ENCODE data around the gene CSAD. TPM values are rescaled to one million over a fixed set of nuclear protein-coding genes. Genes with fewer than 3 reads are reported as not detected.

CSAD gene
- total RNA-seq, 1 experiment from 2014 or later = 33.1 TPM

DNA sequence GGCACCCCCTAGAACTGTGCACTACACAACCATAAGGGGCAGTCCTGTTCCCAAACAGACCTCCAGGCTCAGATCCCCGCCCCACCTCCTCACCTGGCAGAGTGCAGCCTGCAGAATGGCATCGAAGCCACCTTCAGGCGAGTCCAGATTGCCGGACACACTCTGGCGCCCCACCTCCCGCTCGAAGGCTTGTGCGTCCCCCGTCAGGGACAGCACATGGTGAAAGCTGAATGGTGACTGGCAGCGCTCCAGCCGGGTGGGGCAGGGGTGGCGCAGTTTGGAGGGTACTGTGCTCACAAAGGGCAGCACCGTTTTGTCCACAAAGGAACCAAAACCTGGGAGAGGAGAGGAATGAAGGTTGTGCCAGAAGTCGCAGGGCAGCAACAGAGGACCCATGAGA is 15.8 kb upstream of the CSAD start:
- DNase-seq = peak in 1 of 2 experiments; percentile 45
- Histone ChIP-seq H3K4me1 (replicated peaks; ENCODE audit: insufficient read depth) (peaks cover 10% of the 10 kb centered on the region), H3K36me3 (ENCODE audit: low read depth) (no peaks in the 10 kb centered on the region), H3K27ac (no peak overlapping the region), H3K9me3 (ENCODE audit: insufficient read depth, low read depth) (no peaks in the 10 kb centered on the region), H3K4me2 (no peak overlapping the region), H3F3A (ENCODE audit: insufficient read depth, low read depth) (peaks cover 5% of the 10 kb centered on the region; the same call in 1 of the 2 replicates), H4K20me1 (ENCODE audit: insufficient read depth) (no peaks in the 10 kb centered on the region), H2AFZ (no peak overlapping the region), H3K27me3 (ENCODE audit: insufficient read depth, low read depth) (no peaks in the 10 kb centered on the region), H3K9me2 (ENCODE audit: insufficient read depth) (no peaks in the 10 kb centered on the region), H3K79me2 (ENCODE audit: low read depth) (no peaks in the 10 kb centered on the region), H3K4me3 (no peak overlapping the region)
- TF ChIP-seq, protein P1, sequence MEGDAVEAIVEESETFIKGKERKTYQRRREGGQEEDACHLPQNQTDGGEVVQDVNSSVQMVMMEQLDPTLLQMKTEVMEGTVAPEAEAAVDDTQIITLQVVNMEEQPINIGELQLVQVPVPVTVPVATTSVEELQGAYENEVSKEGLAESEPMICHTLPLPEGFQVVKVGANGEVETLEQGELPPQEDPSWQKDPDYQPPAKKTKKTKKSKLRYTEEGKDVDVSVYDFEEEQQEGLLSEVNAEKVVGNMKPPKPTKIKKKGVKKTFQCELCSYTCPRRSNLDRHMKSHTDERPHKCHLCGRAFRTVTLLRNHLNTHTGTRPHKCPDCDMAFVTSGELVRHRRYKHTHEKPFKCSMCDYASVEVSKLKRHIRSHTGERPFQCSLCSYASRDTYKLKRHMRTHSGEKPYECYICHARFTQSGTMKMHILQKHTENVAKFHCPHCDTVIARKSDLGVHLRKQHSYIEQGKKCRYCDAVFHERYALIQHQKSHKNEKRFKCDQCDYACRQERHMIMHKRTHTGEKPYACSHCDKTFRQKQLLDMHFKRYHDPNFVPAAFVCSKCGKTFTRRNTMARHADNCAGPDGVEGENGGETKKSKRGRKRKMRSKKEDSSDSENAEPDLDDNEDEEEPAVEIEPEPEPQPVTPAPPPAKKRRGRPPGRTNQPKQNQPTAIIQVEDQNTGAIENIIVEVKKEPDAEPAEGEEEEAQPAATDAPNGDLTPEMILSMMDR (conservative IDR thresholded peaks at IDR 0.05) = no peak; the same call in 1 of the 2 replicates
- TF ChIP-seq EZH2 (IDR thresholded peaks at IDR 0.05; ENCODE audit: low read depth) = no peak
- BruUV-seq (replicated peaks) = no TSS peak
- ChIA-PET POLR2A (ENCODE audit: unreplicated experiment) (interaction anchor here (0.5 to 1.0 kb wide), 4 partner anchors 54 to 149 kb away, joined by 3 to 11 read pairs (median 4); no protein-coding TSS in a partner anchor), CTCF (no interaction called here)
- intact Hi-C loops (cut with micrococcal nuclease; ENCODE audit: unreplicated experiment) = loop anchor here (1.0 kb wide), 1 partner anchor 15 kb away; no protein-coding TSS in a partner anchor

DNA sequence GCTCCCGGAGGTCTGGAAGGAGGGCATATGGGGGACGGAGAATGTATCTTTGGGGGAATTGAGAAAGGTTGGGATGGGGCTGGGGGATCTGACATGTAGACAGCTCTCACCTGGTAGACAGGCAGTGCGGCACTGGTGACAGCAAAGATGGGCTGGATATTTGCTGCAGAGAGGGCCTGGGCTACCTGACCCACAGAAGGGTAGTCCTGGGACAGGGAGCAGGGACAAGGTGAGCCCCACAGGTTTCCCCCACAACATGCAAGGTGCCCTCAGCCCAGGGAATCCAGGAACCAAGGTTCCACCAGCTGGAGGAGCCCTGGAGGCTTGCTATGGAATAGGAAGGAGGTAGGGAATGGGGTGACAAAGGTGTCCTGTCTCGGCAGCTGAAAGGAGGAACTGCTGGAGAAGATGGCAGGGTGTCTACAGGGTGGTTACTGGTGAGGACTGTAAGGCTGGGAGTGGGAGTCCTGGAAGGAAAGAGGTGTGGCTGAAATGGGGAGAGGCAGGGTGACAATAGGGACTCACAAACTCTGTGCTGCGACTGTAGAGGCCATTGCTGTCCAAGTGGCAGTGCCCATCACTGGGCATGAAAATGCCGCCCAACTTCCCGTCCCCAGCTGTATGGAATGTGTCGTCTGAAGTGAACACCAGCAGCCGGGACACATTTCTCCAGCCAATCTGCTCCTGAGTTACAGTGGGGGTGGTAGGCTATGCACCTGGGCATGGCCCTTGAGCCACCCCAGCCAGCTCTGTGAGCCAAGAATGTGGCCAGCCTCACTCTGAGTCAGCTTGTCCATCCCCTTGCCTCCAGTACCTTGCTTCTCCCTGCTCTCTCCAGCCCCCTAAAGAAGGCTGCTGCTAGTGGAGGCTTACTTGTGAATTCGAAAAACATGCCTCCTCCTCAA is 15.0 kb upstream of the CSAD start:
- H3K4me2 ChIP-seq = no peak overlapping the region
- peak in 1 of 2 experiments; percentile 75 for DNase-seq
- peaks cover 5% of the 10 kb centered on the region; the same call in 1 of the 2 replicates for H3F3A ChIP-seq (ENCODE audit: insufficient read depth, low read depth)
- ChIA-PET POLR2A (ENCODE audit: unreplicated experiment) (interaction anchor here (0.5 to 1.0 kb wide), 6 partner anchors 54 to 701 kb away, joined by 3 to 17 read pairs (median 7); no protein-coding TSS in a partner anchor), CTCF (no interaction called here)
- H3K9me2 ChIP-seq (ENCODE audit: insufficient read depth) = no peaks in the 10 kb centered on the region
- no peak overlapping the region for H2AFZ ChIP-seq
- no peaks in the 10 kb centered on the region for H3K36me3 ChIP-seq (ENCODE audit: low read depth)
- intact Hi-C loops (cut with micrococcal nuclease; ENCODE audit: unreplicated experiment) = loop anchor here (1.0 kb wide), 1 partner anchor 14 kb away; no protein-coding TSS in a partner anchor
- no peaks in the 10 kb centered on the region for H4K20me1 ChIP-seq (ENCODE audit: insufficient read depth)
- no peak overlapping the region for H3K27ac ChIP-seq
- no peak overlapping the region for H3K4me3 ChIP-seq
- H3K4me1 ChIP-seq (replicated peaks; ENCODE audit: insufficient read depth) = peaks cover 10% of the 10 kb centered on the region
- BruUV-seq (replicated peaks) = TSS peak; percentile 39
- no peaks in the 10 kb centered on the region for H3K9me3 ChIP-seq (ENCODE audit: insufficient read depth, low read depth)
- no peaks in the 10 kb centered on the region for H3K27me3 ChIP-seq (ENCODE audit: insufficient read depth, low read depth)
- TF ChIP-seq EZH2 (IDR thresholded peaks at IDR 0.05; ENCODE audit: low read depth) = no peak
- TF ChIP-seq, protein P1 (conservative IDR thresholded peaks at IDR 0.05) = no peak
- no peaks in the 10 kb centered on the region for H3K79me2 ChIP-seq (ENCODE audit: low read depth)

DNA sequence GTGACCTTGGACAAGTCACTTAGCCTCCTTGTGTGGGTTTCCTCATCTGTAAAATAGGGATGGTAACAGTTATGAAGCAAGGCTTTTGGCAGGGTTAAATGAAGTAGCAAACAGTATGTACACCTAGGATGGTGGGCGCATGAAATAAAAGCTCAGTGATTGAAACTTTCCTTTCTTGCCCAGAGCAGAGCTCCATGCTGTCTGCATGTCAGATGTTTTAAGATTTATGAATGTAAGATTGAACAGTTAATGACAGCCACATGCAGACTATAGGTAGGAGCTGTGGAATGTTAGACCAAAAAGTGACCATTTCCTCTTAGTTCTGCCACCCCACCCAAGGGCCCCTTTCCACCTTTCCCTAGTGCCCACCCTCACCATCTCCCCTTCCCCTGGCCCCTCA is 14.2 kb upstream of the CSAD start:
- Histone ChIP-seq H3K79me2 (ENCODE audit: low read depth) (no peaks in the 10 kb centered on the region), H3K4me3 (no peak overlapping the region), H2AFZ (no peak overlapping the region), H3F3A (ENCODE audit: insufficient read depth, low read depth) (peaks cover 5% of the 10 kb centered on the region; the same call in 1 of the 2 replicates), H3K27me3 (ENCODE audit: insufficient read depth, low read depth) (no peaks in the 10 kb centered on the region), H3K36me3 (ENCODE audit: low read depth) (no peaks in the 10 kb centered on the region), H3K4me2 (no peak overlapping the region), H3K4me1 (replicated peaks; ENCODE audit: insufficient read depth) (peaks cover 10% of the 10 kb centered on the region), H3K9me2 (ENCODE audit: insufficient read depth) (no peaks in the 10 kb centered on the region), H4K20me1 (ENCODE audit: insufficient read depth) (no peaks in the 10 kb centered on the region), H3K27ac (no peak overlapping the region), H3K9me3 (ENCODE audit: insufficient read depth, low read depth) (no peaks in the 10 kb centered on the region)
- CTCF ChIA-PET = no interaction called here
- no peak for TF ChIP-seq EZH2 (IDR thresholded peaks at IDR 0.05; ENCODE audit: low read depth)
- TF ChIP-seq, protein P1 (conservative IDR thresholded peaks at IDR 0.05) = no peak
- intact Hi-C loops (cut with micrococcal nuclease; ENCODE audit: unreplicated experiment) = no loop called here
- no peak for DNase-seq
- BruUV-seq (replicated peaks) = TSS peak; percentile 5
- POLR2A ChIA-PET (ENCODE audit: unreplicated experiment) = interaction anchor here (0.7 kb wide), 1 partner anchor 12 kb away, joined by 9 read pairs; no protein-coding TSS in a partner anchor
